ENCODE data around the gene PHACTR1.

- TF ChIP-seq CTCF (IDR thresholded peaks at IDR 0.05) (no peak), POLR2A (IDR thresholded peaks at IDR 0.05) (no peak)
Measured at GRCh38 chr6:13284646-13285045, 568.1 kb downstream of the PHACTR1 start.
